DMS 273 (cell line): Measurements from ENCODE around the gene MGAT3.
"Not testable (repeated sequence)": the region's sequence is repeated elsewhere in the genome, so short reads cannot be mapped to it uniquely, and the experiment has no call there.

Experiments
- DNase-seq: peaks from one replicate; lab custom pipeline; 2025; ENCODE audit not compliant: unreplicated experiment; lab: John Stamatoyannopoulos, UW

The MGAT3 gene

DNA sequence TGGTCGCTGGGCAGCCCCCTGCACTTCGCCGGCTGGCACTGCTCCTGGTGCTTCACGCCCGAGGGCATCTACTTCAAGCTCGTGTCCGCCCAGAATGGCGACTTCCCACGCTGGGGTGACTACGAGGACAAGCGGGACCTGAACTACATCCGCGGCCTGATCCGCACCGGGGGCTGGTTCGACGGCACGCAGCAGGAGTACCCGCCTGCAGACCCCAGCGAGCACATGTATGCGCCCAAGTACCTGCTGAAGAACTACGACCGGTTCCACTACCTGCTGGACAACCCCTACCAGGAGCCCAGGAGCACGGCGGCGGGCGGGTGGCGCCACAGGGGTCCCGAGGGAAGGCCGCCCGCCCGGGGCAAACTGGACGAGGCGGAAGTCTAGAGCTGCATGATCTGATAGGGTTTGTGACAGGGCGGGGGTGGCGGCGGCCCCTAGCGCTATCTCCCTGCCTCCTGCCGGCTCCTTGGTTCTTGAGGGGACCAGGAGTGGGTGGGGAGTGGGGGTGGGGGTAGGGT, 31.8 kb downstream of the MGAT3 start:
- no peak for DNase-seq

- DNase-seq, result peak; percentile 23
These were observed 32.6 kb downstream of the MGAT3 start for GRCh38 chr22:39489094-39490068.

DNA sequence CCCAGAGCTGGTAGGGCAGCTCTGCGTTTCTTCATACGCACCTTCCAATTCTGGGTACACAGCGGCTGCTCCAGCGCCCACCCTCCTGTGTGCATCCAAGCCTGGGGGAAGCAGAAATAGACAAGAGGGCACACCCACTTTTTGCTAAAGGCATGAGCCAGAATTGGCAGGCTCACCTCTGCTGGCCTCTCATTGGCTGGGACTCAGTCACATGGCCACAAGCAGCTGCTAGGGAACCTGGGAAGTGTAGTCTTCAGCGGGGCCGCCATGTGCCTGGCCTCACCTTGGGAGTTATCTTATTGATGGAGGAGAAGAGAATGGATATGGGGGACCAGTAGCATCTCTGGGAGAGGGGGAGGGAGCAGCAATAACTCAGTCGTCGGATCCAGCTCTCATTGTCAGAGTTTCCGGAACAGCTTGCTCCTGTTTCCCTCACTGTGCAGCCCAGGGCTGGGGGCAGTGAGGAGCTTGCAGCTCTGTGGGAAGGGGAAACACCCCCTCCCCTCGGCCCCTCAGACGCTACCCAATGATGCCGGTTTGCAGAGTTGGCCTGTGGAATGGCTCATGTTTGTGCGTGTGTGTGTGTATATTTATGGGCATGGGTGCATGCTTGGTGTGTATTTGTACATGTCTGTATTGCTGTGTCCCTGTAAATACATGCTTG, 33.5 kb downstream of the MGAT3 start:
- peak; percentile 89 for DNase-seq

- no peak for DNase-seq
These were observed 34.3 kb downstream of the MGAT3 start for GRCh38 chr22:39490966-39491680.

DNA sequence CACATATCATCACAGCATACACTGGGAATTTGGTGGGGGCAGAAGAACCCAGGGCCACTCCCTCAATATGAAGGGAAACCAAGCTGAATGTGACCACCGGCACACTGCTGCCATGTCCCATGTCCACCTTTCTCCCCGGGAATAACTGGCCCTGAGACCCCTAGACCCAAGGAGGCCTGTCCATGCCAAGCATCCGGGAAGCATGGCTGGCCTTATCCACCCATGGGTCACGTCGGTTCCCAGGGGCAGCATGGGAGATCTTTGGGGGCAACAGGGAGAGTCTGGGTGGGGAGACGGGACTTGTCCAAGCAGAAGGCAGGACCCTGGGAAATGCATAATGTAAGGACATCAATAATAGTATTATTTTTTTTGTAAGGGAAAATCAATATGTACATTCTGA, 34.9 kb downstream of the MGAT3 start:
- no peak for DNase-seq

DNA sequence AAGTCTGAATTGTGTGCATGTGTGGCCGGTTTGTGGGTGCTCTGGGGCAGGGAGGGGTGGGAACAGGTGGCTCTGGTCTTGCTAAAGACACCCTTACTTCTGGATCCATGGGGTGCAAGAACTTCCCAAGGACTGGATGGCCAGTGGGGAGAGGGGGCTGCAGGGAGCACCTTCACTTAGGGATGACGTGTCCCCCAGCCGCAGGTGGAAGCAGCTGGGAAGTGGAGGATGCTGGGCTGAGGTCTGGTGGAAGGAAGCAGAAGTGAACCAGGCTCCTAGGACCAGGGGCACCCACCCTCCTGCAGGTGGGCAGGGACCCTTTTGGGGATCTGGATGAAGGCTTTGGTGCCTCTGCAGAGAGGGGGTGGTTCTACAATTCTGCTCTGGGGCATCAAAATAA, 35.4 kb downstream of the MGAT3 start:
- no peak for DNase-seq

GRCh38 chr22:39493759-39494158, 36.9 kb downstream of the MGAT3 start:
- DNase-seq, result no peak

GRCh38 chr22:39494471-39495120, 37.8 kb downstream of the MGAT3 start:
- no peak for DNase-seq

DNA sequence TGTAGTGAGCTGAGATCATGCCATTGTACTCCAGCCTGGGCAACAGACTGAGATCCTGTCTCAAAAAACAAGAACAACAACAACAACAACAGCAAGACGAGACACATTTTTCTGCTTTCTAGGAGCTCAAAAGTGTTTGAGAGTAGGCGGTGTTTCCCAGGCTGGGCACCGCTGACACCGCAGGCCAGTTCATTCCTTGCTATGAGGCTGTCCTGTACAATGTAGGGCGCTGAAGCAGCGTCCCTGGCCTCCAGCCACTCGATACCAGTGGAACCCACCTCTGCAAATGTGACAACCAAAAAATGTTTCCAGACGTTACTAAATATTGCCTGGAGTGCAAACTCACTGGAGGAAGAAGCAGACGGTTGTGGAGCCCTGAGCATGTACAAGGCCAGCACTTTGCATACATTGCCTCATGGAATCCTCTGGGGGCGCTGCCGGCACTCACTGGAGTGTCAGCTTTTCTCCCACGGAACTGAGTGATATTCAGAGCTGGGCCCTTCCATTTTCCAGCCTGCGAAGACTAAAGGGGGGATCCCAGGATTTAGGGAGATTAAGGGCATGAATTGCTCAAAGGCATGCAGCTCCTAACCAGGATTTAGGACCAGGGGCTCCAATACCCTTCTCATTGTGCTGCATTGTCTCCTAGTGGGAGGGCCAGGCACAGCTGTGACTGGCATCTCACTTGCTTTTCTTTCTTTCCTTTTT, 39.5 kb downstream of the MGAT3 start:
- peak; percentile 79 for DNase-seq

DNA sequence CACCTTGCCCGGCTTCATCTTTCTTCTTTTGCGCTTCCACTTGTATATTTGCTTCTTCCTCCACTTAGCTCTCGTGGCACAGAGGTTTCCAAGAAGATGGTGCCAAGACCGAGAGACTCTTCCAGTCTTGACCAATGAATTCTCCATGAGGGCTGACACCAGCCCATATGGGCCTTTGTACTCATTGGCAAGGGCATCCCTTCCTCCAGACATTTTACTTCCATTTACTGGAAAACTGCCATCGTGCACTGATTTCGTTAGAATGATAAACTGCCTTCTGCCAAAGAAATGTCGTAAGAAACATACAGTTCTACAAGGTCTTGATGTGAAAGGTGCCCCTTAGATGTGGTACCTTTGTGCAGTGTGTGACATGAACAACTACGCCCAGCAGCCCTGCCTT, 40.6 kb downstream of the MGAT3 start:
- DNase-seq, result no peak

GRCh38 chr22:39498368-39498767, 41.6 kb downstream of the MGAT3 start:
- no peak for DNase-seq

DNA sequence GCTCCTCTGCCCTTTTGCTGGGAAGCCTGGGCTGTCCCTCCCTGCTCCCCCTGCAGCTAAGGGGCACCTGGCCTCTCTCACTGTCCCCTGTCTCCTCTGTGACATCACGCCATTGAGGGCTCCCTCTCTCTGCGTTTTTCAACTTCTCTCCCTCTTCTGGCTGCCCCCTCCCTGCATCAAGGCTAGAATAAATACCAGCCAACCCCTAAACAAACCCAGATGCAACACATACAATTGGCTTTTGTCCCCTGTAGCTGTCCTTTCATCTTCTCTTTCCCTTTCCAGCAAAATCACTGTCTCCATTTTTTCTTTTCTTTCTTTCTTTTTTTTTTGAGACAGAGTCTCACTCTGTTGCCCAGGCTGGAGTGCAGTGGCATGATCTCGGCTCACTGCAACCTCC, 42.0 kb downstream of the MGAT3 start:
- no peak for DNase-seq

DNA sequence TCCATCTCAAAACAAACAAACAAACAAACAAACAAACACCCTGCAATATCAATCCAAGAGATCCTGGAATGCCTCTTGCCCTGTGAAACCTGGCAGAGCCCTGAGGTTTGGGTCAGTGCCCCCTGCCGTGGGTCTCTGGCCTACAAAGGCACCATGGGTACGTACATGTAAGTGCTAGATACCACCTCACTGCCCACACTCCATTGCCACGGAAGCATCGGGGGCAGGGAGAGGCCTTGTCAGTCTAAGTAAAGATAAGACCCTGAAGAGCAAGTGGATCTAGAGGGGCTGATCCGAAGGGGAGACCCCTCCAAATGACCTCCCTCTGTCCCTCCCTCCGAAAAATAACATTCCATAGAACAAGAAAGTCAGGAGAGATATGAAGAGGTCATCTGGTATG, 43.3 kb downstream of the MGAT3 start:
- DNase-seq, result no peak

- DNase-seq, result no peak
These were observed 44.9 kb downstream of the MGAT3 start for GRCh38 chr22:39501644-39502108.

DNA sequence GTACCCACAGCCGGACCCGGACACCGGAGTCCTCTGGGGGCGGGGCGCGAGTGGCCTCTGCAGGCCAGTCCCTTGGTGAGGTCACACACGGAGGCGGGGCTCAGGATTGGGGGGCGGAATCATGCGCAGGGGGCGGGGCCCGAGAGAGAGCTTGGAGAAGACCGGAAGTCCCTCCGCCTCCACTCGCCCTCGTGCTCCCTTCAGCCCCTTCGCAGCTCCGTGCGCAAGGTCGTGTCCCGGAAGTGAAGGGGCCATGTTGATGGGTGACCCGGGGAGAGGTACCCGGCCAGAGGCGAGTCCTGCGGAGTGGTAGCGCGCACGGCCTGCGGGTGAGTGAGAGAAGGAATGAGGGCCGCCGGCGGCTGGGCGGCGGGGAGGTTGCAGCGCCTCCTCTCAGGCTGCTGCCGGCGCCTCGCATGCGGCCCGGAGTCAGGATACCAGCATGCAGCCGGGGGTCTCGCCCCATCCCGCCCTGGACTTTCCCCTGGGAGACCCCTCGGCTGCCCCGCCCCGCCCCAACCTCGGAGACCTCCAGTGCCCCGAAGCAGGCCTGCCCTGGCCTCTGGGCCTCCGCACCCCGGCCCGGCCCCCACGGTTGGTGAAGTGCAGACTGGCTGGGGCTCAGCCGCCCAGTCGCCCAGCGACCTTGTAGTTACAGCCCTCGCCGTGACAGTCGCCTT, 45.4 kb downstream of the MGAT3 start, which contains the start of gene MIEF1:
TSS of gene MIEF1 (plus strand) at position 182 of the 680 bp plus-strand sequence. CDS start 9,005 bp downstream, outside the sequence.
- DNase-seq, result peak; percentile 96

DNA sequence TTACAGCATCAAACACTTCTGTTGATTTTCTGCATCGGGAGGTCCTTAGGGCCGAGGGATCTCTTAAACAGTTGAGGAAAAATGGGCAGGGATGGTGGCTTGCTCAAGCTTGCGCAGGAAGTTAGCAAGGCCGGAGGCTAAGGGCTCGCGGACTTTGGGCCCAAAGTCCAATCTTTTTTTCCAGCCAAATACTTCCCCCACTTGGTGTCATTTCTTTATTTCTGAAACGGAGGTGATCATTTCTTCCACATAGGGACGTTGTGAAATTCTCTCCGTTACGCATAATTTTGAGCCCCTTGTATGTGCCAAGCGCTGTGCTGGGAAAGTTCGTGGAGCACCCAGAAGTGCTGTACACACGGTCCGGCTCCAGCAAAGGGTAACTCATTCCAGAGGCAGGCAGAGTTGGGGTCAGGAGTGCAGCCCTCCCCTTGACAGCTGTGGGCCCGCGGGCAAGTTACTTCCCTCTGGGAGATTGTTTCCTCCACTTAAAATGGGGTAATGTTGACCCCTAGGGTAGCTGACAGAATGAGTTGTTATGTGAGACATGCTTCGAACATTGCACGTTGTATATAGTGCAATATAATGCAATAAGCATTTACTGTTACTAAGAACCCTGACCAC, 46.1 kb downstream of the MGAT3 start:
- no peak for DNase-seq

DNA sequence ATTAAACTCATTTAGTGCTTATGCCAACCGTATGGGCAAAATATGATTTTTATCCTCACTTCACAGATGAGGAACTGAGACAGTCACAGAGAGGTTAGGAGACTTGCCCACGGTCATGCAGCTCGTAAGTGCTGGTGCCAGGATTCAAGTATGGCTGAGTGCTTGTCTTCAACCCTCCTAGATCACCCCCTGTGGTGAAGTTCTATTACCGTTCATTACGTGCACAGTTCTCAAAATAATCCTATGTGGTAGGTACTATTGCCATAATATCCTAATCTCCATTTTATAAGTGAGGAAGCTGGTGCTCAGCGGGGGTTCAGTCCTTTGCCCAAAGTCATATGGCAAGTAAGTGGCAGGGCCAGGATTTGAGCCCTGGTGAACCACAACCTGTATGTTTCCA, 46.8 kb downstream of the MGAT3 start:
- no peak for DNase-seq

GRCh38 chr22:39504071-39504470, 47.3 kb downstream of the MGAT3 start:
- DNase-seq, result no peak

GRCh38 chr22:39507021-39507420, 50.2 kb downstream of the MGAT3 start:
- not testable (repeated sequence) for DNase-seq
